H9 (cell line): Measurements from ENCODE around the gene ZNHIT6. TPM values are rescaled to one million over a fixed set of nuclear protein-coding genes. Genes with fewer than 3 reads are reported as not detected.
A peak's percentile ranks its signal among the peaks of the same experiment; 100 is the strongest.

Experiments
- DNase-seq: peaks from one replicate; pipeline ENCODE4 v3.0.0-alpha.2; 2017
- H2AFZ ChIP-seq: one replicate; pipeline ENCODE4 v1.6.1; 2013; ENCODE audit warnings: mild to moderate bottlenecking, low read length, control low read depth, moderate library complexity
- H2AK5ac ChIP-seq: 2 replicates; pipeline ENCODE4 v1.6.1; 2013; ENCODE audit warnings: low read length, control low read depth, mixed read lengths; ENCODE audit not compliant: insufficient read length
- H2BK120ac ChIP-seq: one replicate; pipeline ENCODE4 v1.6.1; 2013; ENCODE audit warnings: low read depth, mild to moderate bottlenecking, low read length, control low read depth, inconsistent platforms; ENCODE audit not compliant: poor library complexity, severe bottlenecking
- H2BK12ac ChIP-seq: 2 replicates; pipeline ENCODE4 v1.6.1; 2013; ENCODE audit warnings: low read length, control low read depth, mixed read lengths, low read depth; ENCODE audit not compliant: insufficient read length
- H2BK15ac ChIP-seq: 2 replicates; pipeline ENCODE4 v1.6.1; 2013; ENCODE audit warnings: low read depth, low read length, control low read depth
- H2BK20ac ChIP-seq: one replicate; pipeline ENCODE4 v1.6.1; 2013; ENCODE audit warnings: low read depth, mild to moderate bottlenecking, low read length, control low read depth, inconsistent platforms; ENCODE audit not compliant: poor library complexity, severe bottlenecking
- H2BK5ac ChIP-seq: 2 replicates; pipeline ENCODE4 v1.6.1; 2013; ENCODE audit warnings: low read length, control low read depth, mixed read lengths; ENCODE audit not compliant: insufficient read length
- H3K14ac ChIP-seq: 2 replicates; pipeline ENCODE4 v1.6.1; 2013; ENCODE audit warnings: low read length, control low read depth; ENCODE audit not compliant: insufficient read depth
- H3K18ac ChIP-seq: 2 replicates; pipeline ENCODE4 v1.6.1; 2013; ENCODE audit warnings: low read depth, mild to moderate bottlenecking, mixed read lengths, low read length, control low read depth; ENCODE audit not compliant: insufficient read length
- H3K23ac ChIP-seq: 2 replicates; pipeline ENCODE4 v1.6.1; 2013; ENCODE audit warnings: low read length, control low read depth, mixed read lengths, low read depth; ENCODE audit not compliant: insufficient read length
- H3K23me2 ChIP-seq: 2 replicates; pipeline ENCODE4 v1.6.1; 2013; ENCODE audit warnings: low read depth, mild to moderate bottlenecking, mixed read lengths, low read length, control low read depth; ENCODE audit not compliant: insufficient read length, poor library complexity, severe bottlenecking
- H3K27ac ChIP-seq: 2 replicates; pipeline ENCODE4 v1.5.1; 2013; ENCODE audit warnings: low read length, control low read depth, mixed read lengths, low read depth; ENCODE audit not compliant: insufficient read length
- H3K27me3 ChIP-seq: 2 replicates; pipeline ENCODE4 v1.6.1; 2013; ENCODE audit warnings: low read length, control low read depth, inconsistent platforms; ENCODE audit not compliant: insufficient read depth
- H3K4ac ChIP-seq: 2 replicates; pipeline ENCODE4 v1.6.1; 2013; ENCODE audit warnings: low read depth, mild to moderate bottlenecking, control low read depth, inconsistent platforms, low read length, moderate library complexity
- H3K4me1 ChIP-seq: 2 replicates; pipeline ENCODE4 v1.6.1; 2013; ENCODE audit warnings: low read length, control low read depth, inconsistent platforms; ENCODE audit not compliant: insufficient read depth
- H3K4me2 ChIP-seq: 2 replicates; pipeline ENCODE4 v1.6.1; 2013; ENCODE audit warnings: low read length, control low read depth, mixed read lengths; ENCODE audit not compliant: insufficient read length, insufficient read depth
- H3K56ac ChIP-seq: 2 replicates; pipeline ENCODE4 v1.6.1; 2013; ENCODE audit warnings: low read depth, mild to moderate bottlenecking, mixed read lengths, low read length, control low read depth; ENCODE audit not compliant: insufficient read length
- H3K79me1 ChIP-seq: 2 replicates; pipeline ENCODE4 v1.6.1; 2013; ENCODE audit warnings: low read depth, mild to moderate bottlenecking, moderate library complexity, low read length, control low read depth, inconsistent platforms; ENCODE audit not compliant: insufficient read depth, poor library complexity, severe bottlenecking
- H3K79me2 ChIP-seq: 2 replicates; pipeline ENCODE4 v1.6.1; 2013; ENCODE audit warnings: low read length, control low read depth, inconsistent platforms; ENCODE audit not compliant: insufficient read depth
- H3K9ac ChIP-seq: 2 replicates; pipeline ENCODE4 v1.6.1; 2013; ENCODE audit warnings: low read length, control low read depth, mixed read lengths; ENCODE audit not compliant: insufficient read length; ENCODE audit errors: extremely low read depth
- H3K9me3 ChIP-seq: one replicate; pipeline ENCODE4 v1.6.1; 2013; ENCODE audit warnings: low read depth, low read length, inconsistent platforms; ENCODE audit not compliant: control insufficient read depth
- H3T11ph ChIP-seq: one replicate; pipeline ENCODE4 v1.6.1; 2013; ENCODE audit warnings: mild to moderate bottlenecking, low read length, control low read depth, inconsistent platforms
- H4K20me1 ChIP-seq: one replicate; pipeline ENCODE4 v1.6.1; 2013; ENCODE audit not compliant: control insufficient read depth, insufficient read length, insufficient read depth
- H4K5ac ChIP-seq: 2 replicates; pipeline ENCODE4 v1.6.1; 2013; ENCODE audit warnings: low read depth, mild to moderate bottlenecking, mixed read lengths, low read length, control low read depth; ENCODE audit not compliant: insufficient read length
- H4K8ac ChIP-seq: replicated peaks from 2 replicates; pipeline ENCODE4 v1.6.1; 2013; ENCODE audit warnings: low read length, control low read depth, mixed read lengths, low read depth; ENCODE audit not compliant: insufficient read length
- H4K91ac ChIP-seq: 2 replicates; pipeline ENCODE4 v1.6.1; 2013; ENCODE audit warnings: low read depth, mild to moderate bottlenecking, moderate library complexity, mixed read lengths, low read length, control low read depth; ENCODE audit not compliant: insufficient read length
- H3K27ac Mint-ChIP-seq, 3 experiments: 2 replicates in 2 of 3; 3 replicates in 1 of 3; pipeline ENCODE4 v1.8.0; 2020 to 2021; ENCODE audit warnings: mixed read lengths in 3 of 3, mild to moderate bottlenecking in 1 of 3, moderate library complexity in 1 of 3
- H3K27me3 Mint-ChIP-seq: 2 replicates; pipeline ENCODE4 v1.8.0; 2021; ENCODE audit warnings: low read depth, mild to moderate bottlenecking, moderate library complexity, mixed read lengths
- H3K36me3 Mint-ChIP-seq, 3 experiments: 2 replicates in 2 of 3; 3 replicates in 1 of 3; pipeline ENCODE4 v1.8.0; 2020 to 2021; ENCODE audit warnings: low read depth in 3 of 3, mixed read lengths in 3 of 3; ENCODE audit not compliant: insufficient read depth in 1 of 3
- H3K4me1 Mint-ChIP-seq, 2 experiments: 2 replicates each; pipeline ENCODE4 v1.8.0; 2020; ENCODE audit warnings: mixed read lengths in 2 of 2
- H3K4me3 Mint-ChIP-seq, 2 experiments: 2 replicates in 1 of 2; 3 replicates in 1 of 2; pipeline ENCODE4 v1.8.0; 2020 to 2021; ENCODE audit warnings: mild to moderate bottlenecking in 2 of 2, mixed read lengths in 2 of 2, moderate library complexity in 1 of 2
- H3K9me3 Mint-ChIP-seq, 2 experiments: 2 replicates in 1 of 2; 3 replicates in 1 of 2; pipeline ENCODE4 v1.8.0; 2020; ENCODE audit warnings: mild to moderate bottlenecking in 2 of 2, mixed read lengths in 2 of 2, moderate library complexity in 1 of 2
- WGBS: extraction: QIAGEN DNeasy Blood & Tissue Kit; methylation state at CpG from one replicate; pipeline ENCODE4 v1.1.7; 2013; ENCODE audit warnings: missing lambda C conversion rate, low lambda C conversion rate, mixed read lengths; ENCODE audit not compliant: insufficient read length; ENCODE audit errors: extremely low coverage; 5-methylcytosine and 5-hydroxymethylcytosine counted together
- total RNA-seq: library from RNA; stranded (reverse); gene quantifications from 2 replicates; pipeline ENCODE4 v1.2.1, GENCODE V29; 2021
- TF ChIP-seq, protein P1 (sequence below): fragments of 200-600 bp; sonication (generic); conservative IDR thresholded peaks from 3 replicates; pipeline ENCODE4 v1.8.0; 2021; ENCODE audit warnings: antibody characterized with exemption, mild to moderate bottlenecking

The ZNHIT6 gene
- total RNA-seq, 1 experiment from 2014 or later = 21.5 TPM

DNA sequence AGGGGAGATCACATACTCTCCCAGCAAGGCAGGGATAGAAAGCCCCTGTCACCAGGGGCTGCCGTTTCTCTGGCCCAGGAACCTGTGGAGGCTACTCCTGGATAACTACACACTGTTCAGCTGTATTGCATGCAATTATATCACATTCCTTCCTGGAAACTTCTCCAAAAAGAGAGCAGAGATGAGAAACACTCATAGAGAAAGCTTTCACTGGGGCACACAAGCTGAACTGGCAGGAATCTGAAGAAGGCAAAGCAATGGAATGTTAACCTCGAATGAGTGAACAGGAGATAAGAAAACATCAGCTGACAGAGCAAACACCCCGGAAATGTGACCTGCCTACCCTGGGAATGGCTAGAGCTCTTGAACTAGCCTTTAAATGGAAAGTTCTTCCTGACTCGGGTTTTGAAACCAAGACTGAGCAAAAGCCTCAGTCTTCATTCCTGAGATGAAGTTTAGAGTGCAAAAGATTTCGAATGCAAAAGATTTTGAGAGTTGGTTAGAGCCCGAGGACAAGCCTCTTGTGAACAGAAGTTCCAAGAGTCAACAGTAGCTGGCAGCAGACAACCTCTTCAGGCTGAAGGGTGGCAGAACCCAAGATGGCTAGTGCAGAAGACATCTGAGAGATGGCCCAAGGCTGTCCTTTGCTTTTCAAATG, 95.4 kb downstream of the ZNHIT6 start:
- Histone ChIP-seq H4K20me1 (no peaks in the 10 kb centered on the region), H4K8ac (no peak overlapping the region), H3K9me3 (no peaks in the 10 kb centered on the region), H2BK12ac (no peak overlapping the region), H4K5ac (no peak overlapping the region), H2BK120ac (no peak overlapping the region), H3K56ac (no peak overlapping the region), H3K4me2 (no peak overlapping the region), H3K9ac (no peak overlapping the region), H2BK15ac (no peak overlapping the region), H2AFZ (no peak overlapping the region), H3K27me3 (no peaks in the 10 kb centered on the region), H3K79me2 (no peaks in the 10 kb centered on the region), H3K4me1 (peaks cover 6% of the 10 kb centered on the region), H3K27ac (no peak overlapping the region), H2BK20ac (no peak overlapping the region), H3K4ac (no peak overlapping the region), H3K14ac (no peak overlapping the region), H4K91ac (no peak overlapping the region), H2BK5ac (no peak overlapping the region), H3K79me1 (no peaks in the 10 kb centered on the region), H3K18ac (no peak overlapping the region), H3T11ph (no peak overlapping the region), H2AK5ac (no peak overlapping the region), H3K23me2 (no peaks in the 10 kb centered on the region), H3K23ac (no peak overlapping the region)
- peak; percentile 47 for DNase-seq
- no peaks in the 10 kb centered on the region for H3K36me3 Mint-ChIP-seq
- no CpG with 5 or more reads among the region's 6 CpGs for WGBS
- peak overlapping the region in 2 of 3 experiments; percentile 7 to 17; a peak in 4 of 7 replicates for H3K27ac Mint-ChIP-seq
- no peaks in the 10 kb centered on the region for H3K27me3 Mint-ChIP-seq
- H3K4me1 Mint-ChIP-seq = peaks cover 15 to 31% of the 10 kb centered on the region in 2 experiments
- no peaks in the 10 kb centered on the region for H3K9me3 Mint-ChIP-seq
- TF ChIP-seq, protein P1, sequence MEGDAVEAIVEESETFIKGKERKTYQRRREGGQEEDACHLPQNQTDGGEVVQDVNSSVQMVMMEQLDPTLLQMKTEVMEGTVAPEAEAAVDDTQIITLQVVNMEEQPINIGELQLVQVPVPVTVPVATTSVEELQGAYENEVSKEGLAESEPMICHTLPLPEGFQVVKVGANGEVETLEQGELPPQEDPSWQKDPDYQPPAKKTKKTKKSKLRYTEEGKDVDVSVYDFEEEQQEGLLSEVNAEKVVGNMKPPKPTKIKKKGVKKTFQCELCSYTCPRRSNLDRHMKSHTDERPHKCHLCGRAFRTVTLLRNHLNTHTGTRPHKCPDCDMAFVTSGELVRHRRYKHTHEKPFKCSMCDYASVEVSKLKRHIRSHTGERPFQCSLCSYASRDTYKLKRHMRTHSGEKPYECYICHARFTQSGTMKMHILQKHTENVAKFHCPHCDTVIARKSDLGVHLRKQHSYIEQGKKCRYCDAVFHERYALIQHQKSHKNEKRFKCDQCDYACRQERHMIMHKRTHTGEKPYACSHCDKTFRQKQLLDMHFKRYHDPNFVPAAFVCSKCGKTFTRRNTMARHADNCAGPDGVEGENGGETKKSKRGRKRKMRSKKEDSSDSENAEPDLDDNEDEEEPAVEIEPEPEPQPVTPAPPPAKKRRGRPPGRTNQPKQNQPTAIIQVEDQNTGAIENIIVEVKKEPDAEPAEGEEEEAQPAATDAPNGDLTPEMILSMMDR = peak; percentile 70
- no peak overlapping the region for H3K4me3 Mint-ChIP-seq
